ENCODE results near the gene HNRNPAB.
A peak's percentile ranks its signal among the peaks of the same experiment; 100 is the strongest.

The HNRNPAB gene

GRCh38 chr5:178229861-178230260 lies 25.5 kb downstream of the HNRNPAB start:
- ChIA-PET CTCF (interaction anchor here (0.6 to 1.0 kb wide), 3 partner anchors 11 to 1414 kb away, joined by 3 to 4 read pairs (median 4); no protein-coding TSS in a partner anchor), POLR2A (interaction anchor here (0.8 to 4.3 kb wide), 4 partner anchors 8 to 78 kb away, joined by 3 to 28 read pairs (median 4); partner anchors contain the start of gene HNRNPAB)
- Histone ChIP-seq H3K27ac (ENCODE audit: extremely low read depth, low read depth, low read length) (no peak overlapping the region; the same call in 1 of the 2 replicates), H3K4me3 (ENCODE audit: low read depth, low read length) (no peak overlapping the region), H3K4me1 (ENCODE audit: control insufficient read depth, insufficient read depth, low read length) (no peaks in the 10 kb centered on the region), H3K9me3 (ENCODE audit: control insufficient read depth, insufficient read depth, low read depth, low read length) (no peaks in the 10 kb centered on the region), H3K36me3 (ENCODE audit: control insufficient read depth in 2 of 2, insufficient read depth in 1 of 2, low read length in 2 of 2) (peaks cover 15 to 62% of the 10 kb centered on the region in 2 experiments; a peak in 2 of 3 replicates)
- TF ChIP-seq ZNF629 (tag by site-specific recombination; IDR thresholded peaks at IDR 0.05) (no peak), ZBTB26 (tag by site-specific recombination; optimal IDR thresholded peaks at IDR 0.05) (peak; percentile 17), SETDB1 (IDR thresholded peaks at IDR 0.05; ENCODE audit: insufficient read length, low read length) (no peak), ZNF488 (tag by site-specific recombination; IDR thresholded peaks at IDR 0.05) (no peak), KLF7 (tag by site-specific recombination; IDR thresholded peaks at IDR 0.05; ENCODE audit: borderline replicate concordance) (no peak)

GRCh38 chr5:178230879-178231538 lies 26.7 kb downstream of the HNRNPAB start:
- Histone ChIP-seq H3K4me3 (ENCODE audit: low read depth, low read length) (peak overlapping the region; percentile 76), H3K27ac (ENCODE audit: extremely low read depth, low read depth, low read length) (no peak overlapping the region; the same call in 1 of the 2 replicates), H3K36me3 (ENCODE audit: control insufficient read depth in 2 of 2, insufficient read depth in 1 of 2, low read length in 2 of 2) (peaks cover 15 to 52% of the 10 kb centered on the region in 2 experiments; a peak in 2 of 3 replicates), H3K9me3 (ENCODE audit: control insufficient read depth, insufficient read depth, low read depth, low read length) (no peaks in the 10 kb centered on the region), H3K4me1 (ENCODE audit: control insufficient read depth, insufficient read depth, low read length) (no peaks in the 10 kb centered on the region)
- TF ChIP-seq ZNF391 (tag by site-specific recombination; IDR thresholded peaks at IDR 0.05; ENCODE audit: borderline replicate concordance, low read depth) = no peak
- TF ChIP-seq ZNF792 (tag by site-specific recombination; IDR thresholded peaks at IDR 0.05) = no peak
- no peak for TF ChIP-seq PATZ1 (tag by site-specific recombination; IDR thresholded peaks at IDR 0.05)
- TF ChIP-seq ZBTB17 (tag by site-specific recombination; IDR thresholded peaks at IDR 0.05) = peak; percentile 59
- POLR2A ChIA-PET = interaction anchor here (0.9 to 4.3 kb wide), 4 partner anchors 9 to 27 kb away, joined by 6 to 28 read pairs (median 8); partner anchors contain the start of gene HNRNPAB
- CTCF ChIA-PET = interaction anchor here (0.7 kb wide), 2 partner anchors 44 to 695 kb away, joined by 3 to 4 read pairs; no protein-coding TSS in a partner anchor

- H3K9me3 ChIP-seq (ENCODE audit: control insufficient read depth, insufficient read depth, low read depth, low read length) = no peaks in the 10 kb centered on the region
- H3K4me3 ChIP-seq (ENCODE audit: low read depth, low read length) = peak overlapping the region; percentile 76
- H3K4me1 ChIP-seq (ENCODE audit: control insufficient read depth, insufficient read depth, low read length) = no peaks in the 10 kb centered on the region
- ChIA-PET CTCF (interaction anchor here (0.7 kb wide), 2 partner anchors 621 to 696 kb away, joined by 3 read pairs; no protein-coding TSS in a partner anchor), POLR2A (interaction anchor here (1.1 to 4.3 kb wide), 4 partner anchors 10 to 27 kb away, joined by 4 to 28 read pairs (median 8); partner anchors contain the start of gene HNRNPAB)
- H3K36me3 ChIP-seq (ENCODE audit: control insufficient read depth in 2 of 2, insufficient read depth in 1 of 2, low read length in 2 of 2) = peaks cover 15 to 49% of the 10 kb centered on the region in 2 experiments; a peak in 2 of 3 replicates
- peak overlapping the region; percentile 92 for H3K27ac ChIP-seq (ENCODE audit: extremely low read depth, low read depth, low read length)
- TF ChIP-seq ZBTB48 (tag by site-specific recombination; IDR thresholded peaks at IDR 0.05) (peak; percentile 44; the same call in 1 of the 2 replicates), SCRT1 (tag by site-specific recombination; IDR thresholded peaks at IDR 0.05; ENCODE audit: borderline replicate concordance) (peak; percentile 95), ZSCAN4 (tag by site-specific recombination; IDR thresholded peaks at IDR 0.05) (no peak), ZNF561 (tag by site-specific recombination; IDR thresholded peaks at IDR 0.05; ENCODE audit: borderline replicate concordance) (0 out of 2 replicates have a peak, but pooled peaks have one; percentile 0), ZBTB49 (tag by site-specific recombination; IDR thresholded peaks at IDR 0.05; ENCODE audit: low read depth) (no peak), ZNF488 (tag by site-specific recombination; IDR thresholded peaks at IDR 0.05) (no peak), ZNF146 (tag by site-specific recombination; IDR thresholded peaks at IDR 0.05) (0 out of 2 replicates have a peak, but pooled peaks have one; percentile 10), ZFHX2 (tag by site-specific recombination; conservative IDR thresholded peaks at IDR 0.05) (no peak), ZNF670 (tag by site-specific recombination; IDR thresholded peaks at IDR 0.05; ENCODE audit: low read depth) (no peak), ZNF404 (tag by site-specific recombination; IDR thresholded peaks at IDR 0.05) (no peak), GLIS2 (tag by site-specific recombination; IDR thresholded peaks at IDR 0.05) (peak; percentile 87)
Measured at GRCh38 chr5:178231539-178232123, 27.3 kb downstream of the HNRNPAB start.

All from HEK293 (cell line).